Epidermal melanocyte (primary cell): ENCODE measurements around the gene TMEM86A.
"Not testable (repeated sequence)": the region's sequence is repeated elsewhere in the genome, so short reads cannot be mapped to it uniquely, and the experiment has no call there.

Experiments
- DNase-seq: peaks from one replicate; pipeline ENCODE4 v3.0.0; 2011; ENCODE audit warnings: low spot score; ENCODE audit not compliant: insufficient read length

Gene TMEM86A, protein sequence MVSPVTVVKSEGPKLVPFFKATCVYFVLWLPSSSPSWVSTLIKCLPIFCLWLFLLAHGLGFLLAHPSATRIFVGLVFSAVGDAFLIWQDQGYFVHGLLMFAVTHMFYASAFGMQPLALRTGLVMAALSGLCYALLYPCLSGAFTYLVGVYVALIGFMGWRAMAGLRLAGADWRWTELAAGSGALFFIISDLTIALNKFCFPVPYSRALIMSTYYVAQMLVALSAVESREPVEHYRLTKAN

DNA sequence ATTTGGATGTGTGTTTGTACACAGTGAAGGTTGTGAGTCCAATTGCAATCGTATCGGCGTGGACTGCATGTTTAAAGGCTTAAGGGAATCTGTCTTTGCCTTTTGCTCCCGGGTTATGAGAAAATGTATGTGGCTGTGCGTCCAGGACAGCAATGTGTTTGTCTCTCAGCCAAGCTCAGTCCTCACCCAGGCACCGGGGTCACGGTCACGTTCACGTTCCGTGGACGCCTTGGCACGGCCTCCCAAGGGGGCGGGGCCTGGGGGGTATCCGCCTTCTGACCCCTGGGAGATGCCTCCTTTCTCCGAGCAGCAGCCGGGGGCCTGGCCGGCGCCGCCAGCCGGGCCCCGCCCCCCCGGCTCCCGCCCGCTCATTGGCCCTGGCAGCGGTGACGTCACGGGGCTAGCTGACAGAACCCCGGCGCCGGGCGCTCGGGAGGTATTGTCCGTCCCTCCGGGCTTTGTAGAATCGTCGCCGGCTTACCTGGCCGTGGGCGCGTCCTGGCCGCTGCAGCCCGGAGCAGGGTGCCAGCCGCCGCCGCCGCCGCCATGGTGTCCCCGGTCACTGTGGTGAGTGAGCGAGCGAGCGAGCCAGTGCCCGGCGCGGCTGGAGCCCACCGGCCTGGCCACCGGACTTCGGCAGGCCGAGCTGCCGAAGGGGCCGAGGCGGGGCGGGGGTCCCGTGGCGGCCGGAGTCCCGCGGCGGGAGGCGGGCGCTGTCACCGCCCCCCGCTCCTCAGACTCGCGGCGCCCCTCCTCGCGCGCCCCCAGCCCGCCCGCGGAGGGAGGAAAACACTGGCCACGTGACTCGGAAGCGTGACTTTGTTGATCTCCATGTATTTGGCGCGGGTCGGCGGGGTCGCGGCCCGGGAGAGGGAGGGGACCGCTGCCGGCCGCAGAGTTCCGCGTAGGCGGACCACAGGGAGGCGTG is at the start of gene TMEM86A:
Gene TMEM86A, plus strand, starts transcription at position 439 of the 928 bp plus-strand sequence. Its CDS starts 108 bp downstream, at position 547.
- DNase-seq = peak; percentile 79

DNA sequence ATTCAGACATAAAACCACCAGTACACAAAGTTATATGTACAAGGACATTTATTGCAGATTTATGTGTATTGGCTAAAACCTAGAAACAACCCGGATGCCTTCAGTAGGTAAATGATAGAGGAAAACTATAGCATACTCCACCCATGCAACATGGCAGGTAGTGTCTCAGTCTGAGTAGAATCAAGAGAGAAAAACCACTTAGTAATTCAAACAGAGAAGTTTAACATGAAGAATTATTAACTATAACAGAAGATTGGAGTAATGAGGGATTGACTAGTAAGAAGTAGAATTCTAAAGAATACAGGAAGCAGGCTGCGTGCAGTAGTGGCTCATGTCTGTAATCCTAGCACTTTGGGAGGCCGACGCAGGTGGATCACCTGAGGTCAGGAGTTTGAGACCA is 48.2 kb upstream of the TMEM86A start:
- no peak for DNase-seq

DNA sequence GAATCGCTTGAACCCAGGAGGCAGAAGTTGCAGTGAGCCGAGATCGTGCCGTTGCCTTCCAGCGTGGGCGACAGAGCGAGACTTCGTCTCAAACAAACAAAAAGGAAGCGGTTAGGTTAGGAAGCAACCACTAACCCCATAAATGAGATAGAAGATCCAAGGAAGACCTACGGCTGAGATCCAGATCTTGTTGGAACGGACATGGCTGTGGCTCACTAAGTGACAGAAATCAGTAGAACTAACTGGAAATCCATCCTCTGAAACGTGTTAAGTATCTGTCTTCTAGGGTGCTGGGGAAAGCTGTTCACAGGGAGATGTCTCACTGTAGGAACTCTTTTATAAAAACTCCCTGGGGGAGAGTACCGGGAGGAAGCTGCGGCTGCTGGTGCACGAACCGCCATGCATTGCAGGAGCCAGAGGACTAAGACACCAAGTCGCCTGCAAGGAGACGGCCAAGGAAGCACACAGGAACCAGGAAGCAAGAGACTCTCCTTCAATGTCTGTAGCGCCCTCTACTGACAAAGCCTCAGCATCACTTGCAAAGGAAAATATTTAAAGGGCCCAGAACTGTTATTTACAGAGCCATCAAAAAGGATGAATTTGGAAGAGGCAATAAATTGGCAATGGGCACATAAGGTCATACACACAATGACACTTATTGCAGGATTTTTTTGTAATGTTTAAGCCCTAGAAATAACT is 47.6 kb upstream of the TMEM86A start:
- DNase-seq = peak; percentile 49

DNA sequence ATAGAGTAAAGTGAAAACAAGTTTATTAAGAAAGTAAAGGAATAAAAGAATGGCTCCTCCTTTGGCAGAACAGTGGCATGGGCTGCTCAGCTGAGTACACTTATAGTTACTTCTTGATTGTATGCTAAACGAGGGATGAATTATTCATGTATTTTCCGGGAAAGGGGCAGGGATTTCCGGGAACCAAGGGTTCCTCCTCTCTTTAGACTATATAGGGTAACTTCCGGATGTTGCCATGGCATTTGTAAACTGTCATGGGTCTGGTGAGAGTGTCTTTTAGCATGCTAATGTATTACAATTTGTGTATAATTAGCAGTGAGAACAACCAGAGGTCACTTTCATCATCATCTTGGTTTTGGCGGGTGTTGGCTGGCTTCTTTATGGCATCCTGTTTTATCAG is 40.9 kb upstream of the TMEM86A start:
- DNase-seq = no peak

DNA sequence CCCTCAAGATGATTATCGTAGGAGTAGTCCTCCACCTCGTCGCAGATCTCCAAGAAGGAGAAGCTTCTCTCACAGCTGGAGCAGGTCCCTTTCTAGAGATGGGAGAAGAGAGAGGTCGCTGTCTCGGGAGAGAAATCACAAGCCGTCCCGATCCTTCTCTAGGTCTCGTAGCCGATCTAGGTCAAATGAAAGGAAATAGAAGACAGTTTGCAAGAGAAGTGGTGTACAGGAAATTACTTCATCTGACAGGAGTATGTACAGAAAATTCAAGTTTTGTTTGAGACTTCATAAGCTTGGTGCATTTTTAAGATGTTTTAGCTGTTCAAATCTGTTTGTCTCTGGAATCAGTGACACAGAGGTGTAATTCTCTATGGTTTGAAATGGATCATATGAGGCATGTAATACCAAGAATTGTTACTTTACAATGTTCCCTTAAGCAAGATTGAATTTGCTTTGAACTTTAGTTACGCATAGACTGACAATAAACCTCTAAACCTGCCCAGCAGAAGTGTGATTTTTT is 33.2 kb upstream of the TMEM86A start:
- DNase-seq = not testable (repeated sequence)

DNA sequence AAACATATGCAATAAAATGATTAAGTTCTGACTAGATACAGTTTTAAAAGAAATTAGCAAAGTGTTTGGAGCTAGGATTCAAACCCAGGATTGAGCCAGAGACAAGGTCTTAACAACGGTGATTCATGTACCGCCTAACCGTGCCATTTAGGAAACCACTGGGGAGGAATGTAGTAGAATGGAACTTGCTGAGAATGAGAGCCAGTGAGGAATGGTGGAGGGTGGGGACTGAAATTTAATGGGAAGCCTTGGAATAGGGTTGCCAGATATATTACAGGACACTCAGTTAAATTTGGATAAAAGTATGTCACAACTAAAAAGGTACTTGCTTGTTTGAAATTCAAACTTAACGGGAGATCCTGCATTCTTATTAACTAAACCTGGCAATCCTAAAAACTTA is 30.4 kb upstream of the TMEM86A start:
- DNase-seq = no peak

DNA sequence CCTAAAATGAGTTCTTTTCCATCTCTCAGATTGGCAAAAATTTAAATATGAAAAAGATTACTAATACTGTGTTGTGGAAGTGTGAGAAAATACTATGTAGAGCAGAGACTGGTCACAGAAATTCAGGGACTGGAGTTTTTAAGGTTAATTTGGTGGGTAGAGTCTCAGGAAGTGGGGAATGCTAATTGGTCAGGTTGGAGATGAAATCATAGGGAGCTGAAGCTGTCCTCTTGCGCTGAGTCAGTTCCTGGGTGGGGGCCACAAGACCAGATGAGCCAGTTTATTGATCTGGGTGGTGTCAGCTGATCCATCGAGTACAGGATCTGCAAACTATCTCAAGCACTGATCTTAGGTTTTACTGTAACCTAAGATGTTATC is 29.4 kb upstream of the TMEM86A start:
- DNase-seq = no peak

DNA sequence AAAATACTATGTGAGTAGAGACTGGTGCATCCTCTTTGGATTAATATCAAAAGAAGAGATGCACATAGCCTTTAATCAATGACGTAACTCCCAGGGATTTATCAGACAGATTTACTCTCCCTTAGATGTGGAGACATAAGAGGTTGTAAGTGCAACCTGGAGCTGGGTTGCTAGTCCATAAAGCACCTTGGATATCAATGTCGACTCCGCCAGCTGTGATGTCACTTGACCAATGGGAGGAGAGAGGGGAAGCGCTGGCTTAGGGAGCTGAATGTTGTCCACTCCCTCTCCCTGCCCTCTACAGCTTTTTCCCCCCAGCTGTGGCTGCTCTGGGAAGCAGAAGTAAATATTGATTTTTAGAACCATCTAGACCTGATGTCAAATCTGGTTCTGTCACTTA is 28.9 kb upstream of the TMEM86A start:
- DNase-seq = no peak

DNA sequence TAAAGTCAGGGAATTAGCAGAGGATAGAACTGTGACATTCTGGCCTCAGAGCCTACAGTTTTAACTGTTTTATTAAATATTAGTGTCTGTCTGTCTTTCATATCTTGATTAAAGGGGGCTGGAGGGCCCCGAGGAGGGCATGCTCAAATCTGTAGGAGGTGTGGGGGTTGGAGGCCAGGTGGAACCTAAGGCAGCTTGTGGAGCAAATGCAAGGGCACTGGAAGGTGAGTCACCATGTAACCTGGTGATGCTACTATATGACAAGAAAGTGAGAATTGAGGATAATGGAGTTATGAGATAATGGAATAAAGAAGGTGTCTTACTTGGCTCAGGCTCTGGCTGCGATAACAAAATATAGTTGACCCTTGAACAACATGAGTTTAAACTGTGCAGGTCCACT is 27.3 kb upstream of the TMEM86A start:
- no peak for DNase-seq

DNA sequence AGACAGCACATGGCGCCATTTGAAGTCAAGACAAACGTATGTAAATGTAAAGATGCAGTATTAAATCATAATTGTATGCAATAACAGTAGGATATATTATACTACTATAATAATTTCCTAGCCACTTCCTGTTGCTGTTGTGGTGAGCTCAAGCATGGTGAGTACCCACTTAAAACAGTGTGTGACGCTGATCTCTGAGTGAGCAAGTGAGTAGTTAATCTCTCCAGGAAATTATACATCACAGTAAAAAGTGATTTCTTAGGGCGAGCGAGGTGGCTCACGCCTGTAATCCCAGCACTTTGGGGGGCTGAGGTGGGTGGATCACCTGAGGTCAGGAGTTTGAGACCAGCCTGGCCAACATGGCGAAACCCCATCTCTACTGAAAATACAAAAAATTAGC is 26.4 kb upstream of the TMEM86A start:
- not testable (repeated sequence) for DNase-seq

DNA sequence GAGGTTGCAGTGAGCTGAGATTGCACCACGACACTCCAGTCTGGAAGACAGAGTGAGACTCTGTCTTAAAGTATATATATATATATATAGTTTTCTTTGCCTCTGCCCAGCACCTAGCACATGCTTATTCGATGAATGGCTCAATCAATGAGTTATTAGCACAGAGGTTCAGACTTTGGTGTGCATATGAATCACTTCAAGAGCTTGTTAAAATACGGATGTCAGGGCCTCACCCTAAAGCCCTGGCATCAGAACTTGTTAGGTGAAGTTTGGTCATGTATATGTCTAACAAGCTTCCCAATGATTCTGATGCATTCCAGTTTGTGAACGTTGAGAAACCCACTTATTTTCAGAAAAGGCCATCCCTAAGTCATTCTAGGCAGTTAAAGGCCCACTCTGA is 21.8 kb upstream of the TMEM86A start:
- no peak for DNase-seq

DNA sequence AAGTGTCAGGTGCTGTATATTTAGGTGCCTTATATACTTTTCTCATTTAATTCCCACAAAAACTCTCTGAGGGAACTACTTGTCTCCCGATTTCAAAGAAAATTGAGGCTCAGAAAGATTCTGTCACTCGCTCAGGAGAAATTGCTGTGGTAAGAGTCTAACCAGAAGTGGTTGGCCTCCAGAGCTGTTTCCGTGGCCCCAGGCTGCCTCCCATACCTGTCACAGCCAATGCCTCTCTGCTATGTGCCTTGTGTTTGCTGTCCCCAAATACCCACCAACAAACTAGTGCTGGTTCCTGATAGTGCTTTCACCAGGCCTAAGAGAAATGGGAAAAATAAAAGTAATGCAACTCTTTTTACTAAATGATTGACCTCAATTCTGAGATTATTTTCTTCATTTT is 21.0 kb upstream of the TMEM86A start:
- DNase-seq = no peak

DNA sequence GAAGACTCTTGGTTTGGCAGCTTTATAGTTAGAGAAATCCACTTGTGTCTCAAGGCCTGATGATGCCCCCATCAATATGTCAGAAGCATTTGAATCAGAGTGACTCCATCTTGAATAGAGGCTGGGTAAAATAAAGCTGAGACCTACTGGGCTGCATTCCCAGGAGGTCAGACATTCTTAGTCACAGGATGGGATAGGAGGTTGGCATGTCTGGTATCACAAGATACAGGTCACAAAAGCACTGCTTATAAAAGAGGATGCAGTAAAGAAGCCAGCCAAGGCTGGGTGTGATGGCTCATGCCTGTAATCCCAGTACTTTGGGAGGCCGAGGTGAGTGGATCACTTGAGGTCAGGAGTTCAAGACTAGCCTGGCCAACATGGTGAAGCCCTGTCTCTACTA is 16.6 kb upstream of the TMEM86A start:
- DNase-seq = not testable (repeated sequence)

DNA sequence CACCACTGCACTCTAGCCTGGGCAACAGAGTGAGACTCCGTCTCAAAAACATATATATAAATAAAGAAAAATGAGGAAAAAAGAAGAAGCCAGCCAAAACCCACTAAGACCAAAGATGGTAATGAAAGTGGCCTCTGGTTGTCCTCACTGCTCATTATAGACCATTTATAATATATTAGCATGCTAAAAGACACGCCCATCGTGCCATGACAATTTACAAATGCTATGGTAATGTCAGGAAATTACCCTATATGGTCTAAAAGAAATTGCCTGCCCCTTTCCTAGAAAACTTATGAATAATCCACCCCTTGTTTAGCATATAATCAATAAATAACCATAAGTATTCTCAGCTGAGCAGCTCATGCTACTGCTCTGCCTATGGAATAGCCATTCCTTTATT is 16.1 kb upstream of the TMEM86A start:
- no peak for DNase-seq

DNA sequence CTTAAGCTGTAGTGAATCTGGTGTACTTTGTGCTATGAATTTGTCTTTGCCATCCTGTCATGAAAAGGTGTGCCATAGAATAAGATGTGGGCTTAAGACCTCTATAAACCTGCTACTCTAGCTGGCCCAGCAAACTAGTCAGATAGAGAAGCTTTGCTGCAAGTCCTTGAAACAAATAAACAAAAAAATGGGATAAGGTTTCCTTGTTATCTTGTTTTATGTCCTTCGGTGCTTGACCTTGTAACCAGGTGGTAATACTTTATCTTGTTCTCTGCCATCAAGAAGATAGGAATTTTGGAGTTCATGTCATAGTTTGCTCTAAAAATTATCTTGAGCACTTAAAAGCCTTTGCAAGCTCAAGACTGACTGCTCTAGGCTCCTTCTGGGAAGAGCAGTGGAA is 14.3 kb upstream of the TMEM86A start:
- DNase-seq = no peak

DNA sequence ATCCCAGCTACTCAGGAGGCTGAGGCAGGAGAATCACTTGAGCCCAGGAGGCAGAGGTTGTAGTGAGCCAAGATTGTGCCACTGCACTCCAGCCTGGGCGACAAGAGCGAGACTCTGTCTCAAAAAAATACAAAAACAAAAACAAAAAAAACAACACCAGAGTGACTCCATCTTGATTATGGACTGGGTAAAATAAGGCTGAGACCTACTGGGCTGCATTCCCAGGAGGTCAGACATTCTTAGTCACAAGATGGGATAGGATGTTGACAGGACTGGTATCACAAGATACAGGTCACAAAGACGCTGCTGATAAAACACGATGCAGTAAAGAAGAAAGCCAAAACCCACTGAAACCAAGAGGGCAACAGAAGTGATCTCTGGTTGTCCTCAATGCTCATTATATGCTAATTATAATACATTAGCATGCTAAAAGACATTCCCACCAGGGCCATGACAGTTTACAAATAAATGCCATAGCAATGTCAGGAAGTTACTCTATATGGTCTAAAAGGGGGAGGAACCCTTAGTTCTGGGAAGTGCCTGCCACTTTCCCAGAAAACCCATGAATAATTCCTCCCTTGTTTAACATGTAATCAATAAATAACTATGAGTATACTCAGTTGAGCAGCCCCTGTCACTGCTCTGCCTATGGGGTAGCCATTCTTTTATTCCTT is 7.0 kb upstream of the TMEM86A start:
- not testable (repeated sequence) for DNase-seq

DNA sequence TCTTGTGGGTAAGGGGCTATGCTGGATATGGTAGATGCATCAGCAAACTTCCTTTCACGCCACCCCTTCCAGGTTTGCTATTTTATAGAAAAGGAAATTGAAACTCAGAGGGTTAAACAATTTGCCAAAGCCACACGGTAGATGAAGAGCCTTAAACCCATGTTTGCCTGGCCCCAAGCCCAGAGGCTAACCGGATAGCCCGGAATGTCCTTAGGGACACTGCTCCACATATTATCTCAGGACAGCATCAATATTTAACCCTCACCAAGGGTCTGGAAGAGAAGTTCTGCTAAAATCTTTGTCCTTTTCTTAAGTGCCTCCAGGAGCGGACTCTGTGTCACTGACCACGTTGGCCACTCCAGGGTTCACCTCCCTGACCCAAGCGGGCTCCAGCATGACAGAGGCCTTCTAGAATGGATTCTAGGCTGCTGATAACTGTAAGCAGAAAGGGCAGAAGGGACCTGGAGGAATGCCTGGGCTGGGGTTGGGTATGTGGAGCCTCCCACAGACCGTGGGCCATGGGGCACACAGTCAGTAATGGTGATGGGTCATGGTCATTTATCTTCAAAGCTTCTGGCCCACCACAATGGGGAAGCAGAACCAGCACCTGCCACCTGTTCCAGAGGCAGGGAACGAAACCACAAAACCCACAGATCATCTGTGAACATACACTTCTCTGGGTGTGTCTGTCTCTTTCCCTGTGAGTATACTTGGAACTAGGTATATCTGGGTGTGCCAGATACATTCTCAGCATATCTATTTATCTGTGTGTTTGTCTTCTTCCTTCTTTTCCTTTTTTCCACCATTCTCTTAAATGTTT is 5.4 kb upstream of the TMEM86A start:
- DNase-seq = no peak

DNA sequence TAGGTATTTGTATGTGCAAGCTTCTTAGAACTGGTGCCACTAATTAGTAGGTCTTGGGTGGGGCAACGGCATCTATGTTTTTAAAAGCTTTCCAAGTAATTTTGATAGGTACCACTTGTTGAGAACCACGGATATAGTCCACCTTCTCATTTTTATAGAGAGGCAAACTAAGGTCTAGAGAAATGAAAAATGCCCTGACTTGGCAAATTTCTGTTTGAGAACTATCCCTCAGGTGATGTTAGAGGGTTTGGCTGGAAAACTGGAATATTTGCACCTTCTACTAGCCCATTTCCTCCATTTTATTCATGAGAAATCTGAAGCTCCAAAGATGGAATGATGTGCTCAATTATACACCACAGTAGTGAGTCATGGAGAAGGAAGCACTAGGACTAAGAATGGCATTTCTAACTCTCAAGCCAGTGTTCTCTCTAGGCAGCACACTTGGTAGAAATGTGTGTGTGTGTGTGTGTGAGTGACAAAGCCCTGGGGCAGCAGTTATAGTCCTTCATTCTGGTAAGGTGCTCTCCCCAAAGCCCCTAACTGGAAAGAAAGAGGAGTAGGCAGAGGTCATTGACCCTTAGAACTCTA is 1.8 kb upstream of the TMEM86A start:
- no peak for DNase-seq

DNA sequence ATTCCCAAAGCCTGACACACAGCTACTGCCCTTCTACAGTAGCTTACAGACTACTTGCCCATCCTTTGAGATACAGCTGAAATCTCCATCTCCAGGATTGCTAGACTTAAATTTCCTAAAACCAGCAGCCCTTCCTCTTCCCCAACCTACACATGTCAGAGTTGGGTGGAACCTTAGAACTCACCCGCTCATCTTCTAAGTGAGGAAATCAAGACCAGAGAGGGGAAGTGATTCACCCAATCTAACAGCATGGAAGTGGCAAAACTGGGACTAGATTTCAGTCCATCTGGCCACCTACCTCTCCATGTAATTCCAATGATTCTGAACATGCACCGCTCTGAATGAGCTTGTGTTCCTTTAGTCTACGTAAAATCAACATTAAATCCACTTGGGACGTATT is 1.0 kb upstream of the TMEM86A start:
- DNase-seq = no peak

DNA sequence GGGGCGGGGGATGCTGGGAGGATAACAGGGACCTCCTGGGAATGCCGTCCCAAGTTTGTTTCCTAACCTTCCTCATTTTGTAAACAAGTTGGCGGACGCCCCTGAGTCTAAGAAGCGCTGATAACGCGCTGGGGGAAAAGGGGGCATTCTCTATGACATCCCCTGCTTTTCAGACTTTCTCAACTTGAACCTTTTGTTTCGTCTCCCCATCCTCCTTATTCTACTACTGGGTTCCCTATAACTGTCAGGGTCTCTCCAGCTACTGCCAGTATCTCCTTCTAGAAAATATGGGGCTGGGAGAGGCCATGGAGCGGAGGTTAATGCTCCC is 654 bp downstream of the TMEM86A start:
- DNase-seq = no peak
